IMR-90 (cell line): ENCODE data around the gene CPED1. TPM values are rescaled to one million over a fixed set of nuclear protein-coding genes. Genes with fewer than 3 reads are reported as not detected.

Experiments
- ATAC-seq: fragments of 200-7000 bp; cut with Tn5 transposase; 2 replicates; pipeline ENCODE4 v1.9.1; 2020; ENCODE audit warnings: low read depth, mild to moderate bottlenecking, moderate library complexity
- BruUV-seq: library from RNA; stranded (reverse); fragments of 400-500 nt; replicated peaks from 2 replicates; lab custom pipeline; 2021; lab: Mats Ljungman, UMichigan
- CTCF ChIA-PET: fragments of 300-600 bp; formaldehyde crosslinking; extraction: SDS; loops from one replicate; lab custom pipeline; 2021; ENCODE audit warnings: antibody characterized with exemption; lab: Yijun Ruan, JAX
- POLR2A ChIA-PET: fragments of 300-600 bp; sonication (Branson Sonifier 250); formaldehyde crosslinking; loops from one replicate; lab custom pipeline; 2022; ENCODE audit warnings: antibody characterized with exemption; ENCODE audit not compliant: unreplicated experiment; lab: Charles Lee
- DNase-seq: peaks from one replicate; pipeline ENCODE4 v3.0.0; 2013
- H2AFZ ChIP-seq: replicated peaks from 2 replicates; pipeline ENCODE3; 2013; ENCODE audit warnings: low read length, mild to moderate bottlenecking; ENCODE audit not compliant: poor library complexity
- H2AK5ac ChIP-seq: 2 replicates; pipeline ENCODE4 v1.6.1; 2013; ENCODE audit warnings: low read depth, low read length, inconsistent platforms
- H2AK9ac ChIP-seq: replicated peaks from 2 replicates; pipeline ENCODE3; 2013; ENCODE audit warnings: mild to moderate bottlenecking, low read depth, low read length, moderate library complexity; ENCODE audit not compliant: poor library complexity
- H2BK120ac ChIP-seq: 2 replicates; pipeline ENCODE4 v1.6.1; 2013; ENCODE audit warnings: low read depth, low read length, inconsistent platforms
- H2BK15ac ChIP-seq: 3 replicates; pipeline ENCODE4 v1.6.1; 2013; ENCODE audit warnings: low read depth, low read length, inconsistent platforms
- H2BK20ac ChIP-seq: 2 replicates; pipeline ENCODE4 v1.6.1; 2013; ENCODE audit warnings: low read depth, mild to moderate bottlenecking, inconsistent platforms, low read length, moderate library complexity
- H2BK5ac ChIP-seq: 2 replicates; pipeline ENCODE4 v1.6.1; 2013; ENCODE audit warnings: mild to moderate bottlenecking, low read depth, low read length, inconsistent platforms; ENCODE audit not compliant: poor library complexity, severe bottlenecking
- H3K14ac ChIP-seq: replicated peaks from 2 replicates; pipeline ENCODE4 v1.6.1; 2013; ENCODE audit warnings: low read depth, low read length, inconsistent platforms
- H3K18ac ChIP-seq: 2 replicates; pipeline ENCODE4 v1.6.1; 2013; ENCODE audit warnings: low read depth, low read length, control low read depth
- H3K23ac ChIP-seq: 2 replicates; pipeline ENCODE4 v1.6.1; 2013; ENCODE audit warnings: low read depth, low read length, inconsistent platforms
- H3K27ac ChIP-seq: 2 replicates; pipeline ENCODE4 v1.5.1; 2013; ENCODE audit warnings: mild to moderate bottlenecking, control low read depth, low read length; ENCODE audit not compliant: insufficient read depth
- H3K27me3 ChIP-seq: 2 replicates; pipeline ENCODE4 v1.6.1; 2013; ENCODE audit warnings: low read length; ENCODE audit not compliant: control insufficient read depth, insufficient read depth
- H3K36me3 ChIP-seq: 2 replicates; pipeline ENCODE4 v1.6.1; 2013; ENCODE audit warnings: low read length, mixed read lengths; ENCODE audit not compliant: control insufficient read depth, insufficient read depth
- H3K4ac ChIP-seq: 2 replicates; pipeline ENCODE4 v1.6.1; 2013; ENCODE audit warnings: low read depth, low read length, inconsistent platforms
- H3K4me1 ChIP-seq: 2 replicates; pipeline ENCODE4 v1.6.1; 2013; ENCODE audit warnings: low read length, mixed read lengths; ENCODE audit not compliant: control insufficient read depth, insufficient read depth
- H3K4me2 ChIP-seq: 2 replicates; pipeline ENCODE4 v1.6.1; 2013; ENCODE audit warnings: low read depth, mild to moderate bottlenecking, control low read depth, low read length, moderate library complexity
- H3K4me3 ChIP-seq: 2 replicates; pipeline ENCODE4 v1.5.1; 2013; ENCODE audit warnings: low read depth, mild to moderate bottlenecking, control low read depth, low read length, moderate library complexity; ENCODE audit not compliant: insufficient read depth
- H3K56ac ChIP-seq: 2 replicates; pipeline ENCODE4 v1.6.1; 2013; ENCODE audit warnings: low read length, inconsistent platforms; ENCODE audit not compliant: insufficient read depth; ENCODE audit errors: extremely low read depth
- H3K79me1 ChIP-seq, 2 experiments: 2 replicates each; pipeline ENCODE4 v1.6.1; 2013; ENCODE audit warnings: low read length in 2 of 2, inconsistent platforms in 1 of 2, low read depth in 1 of 2
- H3K9ac ChIP-seq: 2 replicates; pipeline ENCODE4 v1.6.1; 2013; ENCODE audit warnings: low read depth, low read length, control low read depth
- H3K9me1 ChIP-seq: 2 replicates; pipeline ENCODE4 v1.6.1; 2013; ENCODE audit warnings: low read length, inconsistent platforms; ENCODE audit not compliant: insufficient read depth
- H3K9me3 ChIP-seq: 2 replicates; pipeline ENCODE4 v1.6.1; 2013; ENCODE audit warnings: low read length; ENCODE audit not compliant: control insufficient read depth, insufficient read depth
- H4K20me1 ChIP-seq: 2 replicates; pipeline ENCODE4 v1.6.1; 2013; ENCODE audit warnings: low read length, inconsistent platforms; ENCODE audit not compliant: insufficient read depth
- H4K5ac ChIP-seq: 2 replicates; pipeline ENCODE4 v1.6.1; 2013; ENCODE audit warnings: mild to moderate bottlenecking, low read depth, low read length, control low read depth
- H4K8ac ChIP-seq, 2 experiments: 2 replicates each; pipeline ENCODE4 v1.6.1; 2013; ENCODE audit warnings: low read depth in 2 of 2, low read length in 2 of 2, control low read depth in 1 of 2, inconsistent platforms in 1 of 2
- H4K91ac ChIP-seq: 2 replicates; pipeline ENCODE4 v1.6.1; 2013; ENCODE audit warnings: low read depth, low read length, inconsistent platforms; ENCODE audit not compliant: insufficient read depth
- CEBPB ChIP-seq: IDR thresholded peaks from 2 replicates; pipeline ENCODE4 v1.6.1; 2012; ENCODE audit warnings: low read depth, low read length, improper control_type of control experiment
- CTCF ChIP-seq: conservative IDR thresholded peaks from 2 replicates; pipeline ENCODE4 v1.5.1; 2012; ENCODE audit warnings: mild to moderate bottlenecking, low read depth, low read length, improper control_type of control experiment
- FOS ChIP-seq: fragments of 150-350 bp; IDR thresholded peaks from 2 replicates; pipeline ENCODE4 v1.6.1; 2016; ENCODE audit warnings: low read depth, low read length
- MXI1 ChIP-seq: IDR thresholded peaks from 2 replicates; pipeline ENCODE4 v1.6.1; 2012; ENCODE audit warnings: low read depth, mild to moderate bottlenecking, low read length, moderate library complexity, borderline replicate concordance
- NFE2L2 ChIP-seq: fragments of 150-350 bp; IDR thresholded peaks from 2 replicates; pipeline ENCODE4 v1.6.1; 2016; ENCODE audit warnings: low read depth, mild to moderate bottlenecking, low read length
- POLR2A ChIP-seq: IDR thresholded peaks from 2 replicates; pipeline ENCODE4 v1.6.1; 2012; ENCODE audit warnings: mild to moderate bottlenecking, low read depth, low read length
- RCOR1 ChIP-seq: IDR thresholded peaks from 2 replicates; pipeline ENCODE4 v1.6.1; 2012; ENCODE audit warnings: mild to moderate bottlenecking, low read length, improper control_type of control experiment; ENCODE audit not compliant: insufficient replicate concordance
- RFX5 ChIP-seq: IDR thresholded peaks from 2 replicates; pipeline ENCODE4 v1.8.0; 2012; ENCODE audit warnings: low read depth, mild to moderate bottlenecking, low read length, moderate library complexity
- WGBS, 2 experiments: methylation state at CpG; one replicate each; pipeline versions ENCODE4 v1.1.5 to v1.1.7; 2013; ENCODE audit warnings: missing lambda C conversion rate in 2 of 2; ENCODE audit not compliant: insufficient read length in 1 of 2; ENCODE audit errors: extremely low coverage in 2 of 2; 5-methylcytosine and 5-hydroxymethylcytosine counted together
- dilution Hi-C: fragments of 300-500 bp; cut with HindIII; formaldehyde crosslinking; loops from one replicate; pipeline ENCODE4 v1.14.3; 2018; ENCODE audit warnings: low sequenced_read_pairs; ENCODE audit not compliant: unreplicated experiment
- in situ Hi-C: fragments of 300-500 bp; cut with MboI; formaldehyde crosslinking; loops from 3 replicates; pipeline ENCODE4 v1.14.3; 2019; ENCODE audit warnings: low sequenced_read_pairs, inconsistent platforms, mixed read lengths
- intact Hi-C: fragments of 100-400 bp; cut with micrococcal nuclease; formaldehyde crosslinking; loops from 2 replicates; pipeline ENCODE4 v1.10.0; 2022
- polyA plus RNA-seq, 3 experiments: library from polyadenylated mRNA; depleted of rRNA; stranded (reverse); fragments of >200 nt; gene quantifications; 2 replicates each; pipeline ENCODE4 v1.2.3, GENCODE V29; 2012; ENCODE audit warnings: low replicate concordance in 1 of 3
- total RNA-seq: library from RNA; depleted of rRNA; stranded (reverse); fragments of >200 nt; gene quantifications from 2 replicates; pipeline ENCODE4 v1.2.3, GENCODE V29; 2012
- TF ChIP-seq, protein P1 (sequence below): fragments of 150-350 bp; IDR thresholded peaks from 2 replicates; pipeline ENCODE4 v1.6.1; 2016; ENCODE audit warnings: low read depth, mild to moderate bottlenecking, low read length, moderate library complexity, borderline replicate concordance
- TF ChIP-seq, protein P2 (sequence below): fragments of 150-350 bp; IDR thresholded peaks from 2 replicates; pipeline ENCODE4 v1.6.1; 2017; ENCODE audit warnings: mild to moderate bottlenecking, antibody characterized with exemption, low read length, low read depth

Gene CPED1
- total and polyA plus RNA-seq, 2 of the 4 experiments (the other 2 are of a cell fraction), result 31.2 to 96.8 TPM

DNA sequence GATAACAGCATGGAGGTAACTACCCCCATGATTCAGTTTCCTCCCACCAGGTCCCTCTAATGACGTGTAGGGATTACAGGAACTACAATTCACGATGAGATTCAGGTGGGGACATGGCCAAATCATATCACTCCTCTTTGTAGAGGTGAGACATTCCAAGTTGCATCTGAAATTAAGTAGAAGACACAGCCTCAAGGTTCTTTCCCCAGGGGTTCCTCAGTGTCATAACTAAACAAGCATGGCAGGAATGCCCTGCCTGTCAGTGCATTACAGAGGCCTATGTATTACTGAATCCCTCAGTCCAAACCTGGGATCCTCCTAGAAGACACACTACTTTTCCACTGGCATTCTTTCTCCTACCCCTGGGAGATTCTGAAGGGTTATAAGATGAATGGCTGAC, 297.7 kb downstream of the CPED1 start:
- Histone ChIP-seq H2AK9ac (no peak overlapping the region), H4K20me1 (no peaks in the 10 kb centered on the region), H2BK20ac (0 out of 2 replicates have a peak overlapping the region, but pooled peaks have one; percentile 44), H3K9ac (no peak overlapping the region), H2BK120ac (no peak overlapping the region), H2BK5ac (no peak overlapping the region), H3K4me3 (no peak overlapping the region), H3K23ac (no peak overlapping the region), H4K5ac (no peak overlapping the region), H3K4me2 (no peak overlapping the region), H4K91ac (no peak overlapping the region; the same call in 1 of the 2 replicates), H3K79me1 (peaks cover 4 to 7% of the 10 kb centered on the region in 2 experiments; a peak in 1 of 4 replicates), H2AFZ (no peak overlapping the region), H3K4ac (no peak overlapping the region), H3K9me1 (0 out of 2 replicates have a peak, but pooled peaks cover 3% of the 10 kb centered on the region), H3K56ac (no peak overlapping the region), H3K4me1 (peaks cover 3% of the 10 kb centered on the region; the same call in 1 of the 2 replicates), H4K8ac (no peak overlapping the region), H3K14ac (no peak overlapping the region), H2BK15ac (peak overlapping the region; percentile 55; the same call in 1 of the 3 replicates), H3K27me3 (no peaks in the 10 kb centered on the region), H3K18ac (no peak overlapping the region), H3K36me3 (peaks cover 5% of the 10 kb centered on the region; the same call in 1 of the 2 replicates), H3K9me3 (peaks cover 4% of the 10 kb centered on the region), H2AK5ac (no peak overlapping the region), H3K27ac (no peak overlapping the region)
- intact Hi-C loops, result no loop called here
- dilution Hi-C loops, result no loop called here
- in situ Hi-C loops, result no loop called here
- CTCF ChIA-PET, result no interaction called here
- no TSS peak for BruUV-seq
- no CpG with 5 or more reads among the region's 2 CpGs for WGBS, 2 experiments
- POLR2A ChIA-PET, result no interaction called here
- ATAC-seq (no peak), DNase-seq (no peak)
- TF ChIP-seq CEBPB (no peak), POLR2A (no peak), MXI1 (no peak), RCOR1 (no peak), NFE2L2 (no peak), CTCF (no peak), RFX5 (no peak), FOS (no peak)
- TF ChIP-seq, protein P1, sequence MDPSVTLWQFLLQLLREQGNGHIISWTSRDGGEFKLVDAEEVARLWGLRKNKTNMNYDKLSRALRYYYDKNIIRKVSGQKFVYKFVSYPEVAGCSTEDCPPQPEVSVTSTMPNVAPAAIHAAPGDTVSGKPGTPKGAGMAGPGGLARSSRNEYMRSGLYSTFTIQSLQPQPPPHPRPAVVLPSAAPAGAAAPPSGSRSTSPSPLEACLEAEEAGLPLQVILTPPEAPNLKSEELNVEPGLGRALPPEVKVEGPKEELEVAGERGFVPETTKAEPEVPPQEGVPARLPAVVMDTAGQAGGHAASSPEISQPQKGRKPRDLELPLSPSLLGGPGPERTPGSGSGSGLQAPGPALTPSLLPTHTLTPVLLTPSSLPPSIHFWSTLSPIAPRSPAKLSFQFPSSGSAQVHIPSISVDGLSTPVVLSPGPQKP, result no peak
- TF ChIP-seq, protein P2, sequence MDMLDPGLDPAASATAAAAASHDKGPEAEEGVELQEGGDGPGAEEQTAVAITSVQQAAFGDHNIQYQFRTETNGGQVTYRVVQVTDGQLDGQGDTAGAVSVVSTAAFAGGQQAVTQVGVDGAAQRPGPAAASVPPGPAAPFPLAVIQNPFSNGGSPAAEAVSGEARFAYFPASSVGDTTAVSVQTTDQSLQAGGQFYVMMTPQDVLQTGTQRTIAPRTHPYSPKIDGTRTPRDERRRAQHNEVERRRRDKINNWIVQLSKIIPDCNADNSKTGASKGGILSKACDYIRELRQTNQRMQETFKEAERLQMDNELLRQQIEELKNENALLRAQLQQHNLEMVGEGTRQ, result no peak
